Measurements from ENCODE around the gene KLHL12. TPM values are rescaled to one million over a fixed set of nuclear protein-coding genes. Genes with fewer than 3 reads are reported as not detected.
A peak's percentile ranks its signal among the peaks of the same experiment; 100 is the strongest.

KLHL12 gene
- total RNA-seq, 2 experiments from 2014 or later, result 42.6 to 44.1 TPM

GRCh38 chr1:202880062-202880461, 47.0 kb downstream of the KLHL12 start:
- Mint-ChIP-seq H3K4me1 (peaks cover 10% of the 10 kb centered on the region), H3K4me3 (no peak overlapping the region), H3K36me3 (peaks cover 6% of the 10 kb centered on the region), H3K9me3 (no peaks in the 10 kb centered on the region), H3K27me3 (no peaks in the 10 kb centered on the region), H3K27ac (no peak overlapping the region)
- DNase-seq, result no peak

- H3K27ac Mint-ChIP-seq, result no peak overlapping the region
- peaks cover 6% of the 10 kb centered on the region for H3K36me3 Mint-ChIP-seq
- no peaks in the 10 kb centered on the region for H3K9me3 Mint-ChIP-seq
- peaks cover 8% of the 10 kb centered on the region for H3K4me1 Mint-ChIP-seq
- no peaks in the 10 kb centered on the region for H3K27me3 Mint-ChIP-seq
- no peak overlapping the region for H3K4me3 Mint-ChIP-seq
- DNase-seq, result no peak
Observed at GRCh38 chr1:202879128-202879527, 47.9 kb downstream of the KLHL12 start.

- Mint-ChIP-seq H3K27me3 (no peaks in the 10 kb centered on the region), H3K4me3 (no peak overlapping the region), H3K9me3 (no peaks in the 10 kb centered on the region), H3K36me3 (no peaks in the 10 kb centered on the region), H3K4me1 (no peaks in the 10 kb centered on the region), H3K27ac (no peak overlapping the region)
- DNase-seq, result no peak
Observed at GRCh38 chr1:202873026-202873425, 54.0 kb downstream of the KLHL12 start.

- Mint-ChIP-seq H3K9me3 (no peaks in the 10 kb centered on the region), H3K4me1 (no peaks in the 10 kb centered on the region), H3K36me3 (no peaks in the 10 kb centered on the region), H3K27ac (no peak overlapping the region), H3K27me3 (peaks cover 8% of the 10 kb centered on the region), H3K4me3 (no peak overlapping the region)
- DNase-seq, result no peak
Observed at GRCh38 chr1:202871367-202871766, 55.7 kb downstream of the KLHL12 start.

- no peaks in the 10 kb centered on the region for H3K9me3 Mint-ChIP-seq
- peaks cover 76% of the 10 kb centered on the region for H3K27me3 Mint-ChIP-seq
- H3K36me3 Mint-ChIP-seq, result no peaks in the 10 kb centered on the region
- H3K4me1 Mint-ChIP-seq, result peaks cover 4% of the 10 kb centered on the region
- H3K27ac Mint-ChIP-seq, result no peak overlapping the region
- no peak for DNase-seq
- no peak overlapping the region for H3K4me3 Mint-ChIP-seq
Observed at GRCh38 chr1:202862679-202863560, 64.1 kb downstream of the KLHL12 start.

GRCh38 chr1:202861420-202862132, 65.5 kb downstream of the KLHL12 start:
- Mint-ChIP-seq H3K9me3 (no peaks in the 10 kb centered on the region), H3K4me3 (peak overlapping the region; percentile 79), H3K36me3 (no peaks in the 10 kb centered on the region), H3K27ac (no peak overlapping the region), H3K27me3 (peaks cover 70% of the 10 kb centered on the region), H3K4me1 (peaks cover 4% of the 10 kb centered on the region)
- DNase-seq, result peak; percentile 63

GRCh38 chr1:202860744-202861419, 66.2 kb downstream of the KLHL12 start:
- H3K4me1 Mint-ChIP-seq, result peaks cover 4% of the 10 kb centered on the region
- H3K27me3 Mint-ChIP-seq, result peaks cover 65% of the 10 kb centered on the region
- no peaks in the 10 kb centered on the region for H3K36me3 Mint-ChIP-seq
- peak overlapping the region; percentile 79 for H3K4me3 Mint-ChIP-seq
- no peak overlapping the region for H3K27ac Mint-ChIP-seq
- H3K9me3 Mint-ChIP-seq, result no peaks in the 10 kb centered on the region
- peak; percentile 64 for DNase-seq

- no peak for DNase-seq
- no peak overlapping the region for H3K4me3 Mint-ChIP-seq
- H3K27ac Mint-ChIP-seq, result no peak overlapping the region
- peaks cover 46% of the 10 kb centered on the region for H3K27me3 Mint-ChIP-seq
- no peaks in the 10 kb centered on the region for H3K36me3 Mint-ChIP-seq
- H3K9me3 Mint-ChIP-seq, result no peaks in the 10 kb centered on the region
- H3K4me1 Mint-ChIP-seq, result peaks cover 4% of the 10 kb centered on the region
Observed at GRCh38 chr1:202858789-202859414, 68.1 kb downstream of the KLHL12 start.

GRCh38 chr1:202858331-202858730, 68.7 kb downstream of the KLHL12 start:
- Mint-ChIP-seq H3K4me3 (no peak overlapping the region), H3K27me3 (peaks cover 43% of the 10 kb centered on the region), H3K4me1 (peaks cover 4% of the 10 kb centered on the region), H3K9me3 (no peaks in the 10 kb centered on the region), H3K27ac (no peak overlapping the region), H3K36me3 (no peaks in the 10 kb centered on the region)
- no peak for DNase-seq

- H3K27me3 Mint-ChIP-seq, result peaks cover 31% of the 10 kb centered on the region
- DNase-seq, result no peak
- no peaks in the 10 kb centered on the region for H3K9me3 Mint-ChIP-seq
- no peak overlapping the region for H3K27ac Mint-ChIP-seq
- H3K4me1 Mint-ChIP-seq, result peaks cover 4% of the 10 kb centered on the region
- H3K36me3 Mint-ChIP-seq, result no peaks in the 10 kb centered on the region
- H3K4me3 Mint-ChIP-seq, result no peak overlapping the region
Observed at GRCh38 chr1:202857136-202857610, 69.9 kb downstream of the KLHL12 start.

- H3K4me1 Mint-ChIP-seq, result no peaks in the 10 kb centered on the region
- H3K9me3 Mint-ChIP-seq, result no peaks in the 10 kb centered on the region
- H3K27ac Mint-ChIP-seq, result no peak overlapping the region
- no peak overlapping the region for H3K4me3 Mint-ChIP-seq
- peaks cover 19% of the 10 kb centered on the region for H3K27me3 Mint-ChIP-seq
- no peaks in the 10 kb centered on the region for H3K36me3 Mint-ChIP-seq
- DNase-seq, result no peak
Observed at GRCh38 chr1:202856014-202856413, 71.0 kb downstream of the KLHL12 start.

- H3K9me3 Mint-ChIP-seq, result no peaks in the 10 kb centered on the region
- H3K4me1 Mint-ChIP-seq, result no peaks in the 10 kb centered on the region
- H3K27ac Mint-ChIP-seq, result no peak overlapping the region
- H3K4me3 Mint-ChIP-seq, result no peak overlapping the region
- DNase-seq, result no peak
- peaks cover 7% of the 10 kb centered on the region for H3K27me3 Mint-ChIP-seq
- H3K36me3 Mint-ChIP-seq, result no peaks in the 10 kb centered on the region
Observed at GRCh38 chr1:202854787-202855186, 72.2 kb downstream of the KLHL12 start.

- no peaks in the 10 kb centered on the region for H3K27me3 Mint-ChIP-seq
- H3K4me3 Mint-ChIP-seq, result no peak overlapping the region
- H3K4me1 Mint-ChIP-seq, result peaks cover 5% of the 10 kb centered on the region
- H3K36me3 Mint-ChIP-seq, result no peaks in the 10 kb centered on the region
- no peak overlapping the region for H3K27ac Mint-ChIP-seq
- H3K9me3 Mint-ChIP-seq, result no peaks in the 10 kb centered on the region
- DNase-seq, result peak; percentile 44
Observed at GRCh38 chr1:202852163-202852904, 74.7 kb downstream of the KLHL12 start.
